Inflammatory macrophage (primary cell): ENCODE data around the gene C4B.
A peak's percentile ranks its signal among the peaks of the same experiment; 100 is the strongest.
"Not testable (repeated sequence)": the region's sequence is repeated elsewhere in the genome, so short reads cannot be mapped to it uniquely, and the experiment has no call there.

Experiments
- DNase-seq, 2 donors: peaks; one replicate each; pipeline ENCODE4 v3.0.0-alpha.2; 2020 to 2022

Gene C4B

DNA sequence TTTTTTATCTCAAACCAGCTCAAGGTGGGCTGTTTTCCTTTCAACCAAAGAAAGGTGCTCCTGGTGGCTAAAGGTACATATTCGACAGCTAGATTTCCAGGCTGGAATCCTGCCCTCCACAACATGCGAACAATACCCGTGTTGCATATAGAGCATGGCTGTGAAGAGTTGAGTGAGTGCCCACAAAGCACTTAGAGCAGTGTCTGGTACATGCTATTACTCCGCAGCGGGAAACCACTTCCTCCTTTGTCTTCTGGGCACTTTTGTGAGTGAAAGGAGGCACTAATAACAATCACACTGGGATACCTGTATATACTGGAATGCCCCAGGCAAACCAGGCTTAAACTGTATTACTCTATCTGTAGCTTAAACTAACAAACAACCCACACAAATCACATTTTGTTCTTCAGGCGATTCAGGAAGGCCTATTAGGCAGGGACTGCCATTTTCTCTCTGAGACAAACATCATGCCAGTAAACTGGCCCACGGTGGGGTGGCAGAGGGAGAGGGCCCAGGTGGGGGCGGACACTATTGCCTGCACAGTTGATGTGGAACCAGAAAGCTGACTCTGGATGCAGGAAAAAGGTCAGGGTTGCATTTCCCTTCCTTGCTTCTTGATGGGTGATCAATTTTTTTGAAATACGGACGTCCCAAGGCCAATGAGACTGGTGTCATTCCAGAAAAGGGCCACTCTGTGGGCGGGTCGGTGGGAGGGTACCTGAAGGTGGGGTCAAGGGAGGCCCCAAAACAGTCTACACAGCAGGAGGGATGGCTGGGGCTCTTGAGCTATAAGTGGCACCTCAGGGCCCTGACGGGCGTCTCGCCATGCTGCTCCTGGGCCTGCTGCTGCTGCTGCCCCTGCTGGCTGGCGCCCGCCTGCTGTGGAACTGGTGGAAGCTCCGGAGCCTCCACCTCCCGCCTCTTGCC is 23.3 kb downstream of the C4B start, which contains the start of gene CYP21A2:
CYP21A2 (plus strand) TSS at position 818 of the 927 bp plus-strand sequence; CDS start at position 826, 8 bp downstream.
- DNase-seq: not testable (repeated sequence)

DNA sequence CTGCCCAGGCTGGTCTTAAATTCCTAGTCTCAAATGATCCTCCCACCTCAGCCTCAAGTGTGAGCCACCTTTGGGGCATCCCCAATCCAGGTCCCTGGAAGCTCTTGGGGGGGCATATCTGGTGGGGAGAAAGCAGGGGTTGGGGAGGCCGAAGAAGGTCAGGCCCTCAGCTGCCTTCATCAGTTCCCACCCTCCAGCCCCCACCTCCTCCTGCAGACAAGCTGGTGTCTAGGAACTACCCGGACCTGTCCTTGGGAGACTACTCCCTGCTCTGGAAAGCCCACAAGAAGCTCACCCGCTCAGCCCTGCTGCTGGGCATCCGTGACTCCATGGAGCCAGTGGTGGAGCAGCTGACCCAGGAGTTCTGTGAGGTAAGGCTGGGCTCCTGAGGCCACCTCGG is 24.3 kb downstream of the C4B start:
- DNase-seq: not testable (repeated sequence)

DNA sequence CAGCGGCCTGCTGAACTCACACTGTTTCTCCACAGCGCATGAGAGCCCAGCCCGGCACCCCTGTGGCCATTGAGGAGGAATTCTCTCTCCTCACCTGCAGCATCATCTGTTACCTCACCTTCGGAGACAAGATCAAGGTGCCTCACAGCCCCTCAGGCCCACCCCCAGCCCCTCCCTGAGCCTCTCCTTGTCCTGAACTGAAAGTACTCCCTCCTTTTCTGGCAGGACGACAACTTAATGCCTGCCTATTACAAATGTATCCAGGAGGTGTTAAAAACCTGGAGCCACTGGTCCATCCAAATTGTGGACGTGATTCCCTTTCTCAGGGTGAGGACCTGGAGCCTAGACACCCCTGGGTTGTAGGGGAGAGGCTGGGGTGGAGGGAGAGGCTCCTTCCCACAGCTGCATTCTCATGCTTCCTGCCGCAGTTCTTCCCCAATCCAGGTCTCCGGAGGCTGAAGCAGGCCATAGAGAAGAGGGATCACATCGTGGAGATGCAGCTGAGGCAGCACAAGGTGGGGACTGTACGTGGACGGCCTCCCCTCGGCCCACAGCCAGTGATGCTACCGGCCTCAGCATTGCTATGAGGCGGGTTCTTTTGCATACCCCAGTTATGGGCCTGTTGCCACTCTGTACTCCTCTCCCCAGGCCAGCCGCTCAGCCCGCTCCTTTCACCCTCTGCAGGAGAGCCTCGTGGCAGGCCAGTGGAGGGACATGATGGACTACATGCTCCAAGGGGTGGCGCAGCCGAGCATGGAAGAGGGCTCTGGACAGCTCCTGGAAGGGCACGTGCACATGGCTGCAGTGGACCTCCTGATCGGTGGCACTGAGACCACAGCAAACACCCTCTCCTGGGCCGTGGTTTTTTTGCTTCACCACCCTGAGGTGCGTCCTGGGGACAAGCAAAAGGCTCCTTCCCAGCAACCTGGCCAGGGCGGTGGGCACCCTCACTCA is 25.0 kb downstream of the C4B start:
- DNase-seq: not testable (repeated sequence)

DNA sequence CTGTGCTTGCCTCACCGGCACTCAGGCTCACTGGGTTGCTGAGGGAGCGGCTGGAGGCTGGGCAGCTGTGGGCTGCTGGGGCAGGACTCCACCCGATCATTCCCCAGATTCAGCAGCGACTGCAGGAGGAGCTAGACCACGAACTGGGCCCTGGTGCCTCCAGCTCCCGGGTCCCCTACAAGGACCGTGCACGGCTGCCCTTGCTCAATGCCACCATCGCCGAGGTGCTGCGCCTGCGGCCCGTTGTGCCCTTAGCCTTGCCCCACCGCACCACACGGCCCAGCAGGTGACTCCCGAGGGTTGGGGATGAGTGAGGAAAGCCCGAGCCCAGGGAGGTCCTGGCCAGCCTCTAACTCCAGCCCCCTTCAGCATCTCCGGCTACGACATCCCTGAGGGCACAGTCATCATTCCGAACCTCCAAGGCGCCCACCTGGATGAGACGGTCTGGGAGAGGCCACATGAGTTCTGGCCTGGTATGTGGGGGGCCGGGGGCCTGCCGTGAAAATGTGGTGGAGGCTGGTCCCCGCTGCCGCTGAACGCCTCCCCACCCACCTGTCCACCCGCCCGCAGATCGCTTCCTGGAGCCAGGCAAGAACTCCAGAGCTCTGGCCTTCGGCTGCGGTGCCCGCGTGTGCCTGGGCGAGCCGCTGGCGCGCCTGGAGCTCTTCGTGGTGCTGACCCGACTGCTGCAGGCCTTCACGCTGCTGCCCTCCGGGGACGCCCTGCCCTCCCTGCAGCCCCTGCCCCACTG is 25.9 kb downstream of the C4B start:
- not testable (repeated sequence) for DNase-seq

DNA sequence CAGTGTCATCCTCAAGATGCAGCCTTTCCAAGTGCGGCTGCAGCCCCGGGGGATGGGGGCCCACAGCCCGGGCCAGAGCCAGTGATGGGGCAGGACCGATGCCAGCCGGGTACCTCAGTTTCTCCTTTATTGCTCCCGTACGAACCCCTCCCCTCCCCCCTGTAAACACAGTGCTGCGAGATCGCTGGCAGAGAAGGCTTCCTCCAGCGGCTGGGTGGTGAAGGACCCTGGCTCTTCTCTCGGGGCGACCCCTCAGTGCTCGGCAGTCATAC is 26.4 kb downstream of the C4B start:
- not testable (repeated sequence) for DNase-seq

DNA sequence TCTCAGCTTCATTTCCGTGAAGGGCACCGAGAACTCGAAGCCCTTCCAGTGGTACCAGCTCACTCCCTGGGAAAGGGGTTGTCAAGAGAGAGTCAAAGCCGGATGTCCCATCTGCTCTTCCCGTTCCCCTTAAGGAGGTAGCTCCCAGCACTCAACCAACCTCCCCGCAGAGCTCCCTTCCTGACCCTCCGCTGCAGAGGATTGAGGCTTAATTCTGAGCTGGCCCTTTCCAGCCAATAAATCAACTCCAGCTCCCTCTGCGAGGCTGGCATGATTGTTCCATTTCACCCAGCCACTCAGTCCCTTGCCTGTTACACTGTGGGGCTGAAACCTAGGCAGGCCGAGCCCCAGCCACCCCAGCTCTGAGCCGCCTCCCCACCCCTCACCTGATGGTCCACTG is 26.8 kb downstream of the C4B start:
- not testable (repeated sequence) for DNase-seq

DNA sequence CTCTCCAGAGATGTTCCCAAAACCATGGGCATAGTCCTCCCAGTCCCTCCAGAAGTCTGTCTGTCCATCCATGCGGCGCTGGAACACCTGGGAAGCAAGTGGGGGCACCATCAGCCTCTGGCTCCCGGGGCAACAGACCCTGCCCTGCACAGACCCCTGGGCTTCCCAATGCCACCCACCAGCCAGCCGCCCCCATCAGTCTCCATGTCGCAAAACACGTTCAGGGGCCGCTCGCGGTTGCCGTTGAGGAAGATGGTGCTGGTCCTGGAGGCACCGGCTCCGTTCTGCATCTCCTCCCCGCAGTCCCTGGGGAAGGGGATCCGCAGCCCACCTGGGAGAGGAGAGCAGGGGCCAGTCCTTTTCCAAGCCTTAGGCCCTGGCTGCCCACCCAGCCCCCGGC is 27.7 kb downstream of the C4B start:
- DNase-seq: not testable (repeated sequence)

DNA sequence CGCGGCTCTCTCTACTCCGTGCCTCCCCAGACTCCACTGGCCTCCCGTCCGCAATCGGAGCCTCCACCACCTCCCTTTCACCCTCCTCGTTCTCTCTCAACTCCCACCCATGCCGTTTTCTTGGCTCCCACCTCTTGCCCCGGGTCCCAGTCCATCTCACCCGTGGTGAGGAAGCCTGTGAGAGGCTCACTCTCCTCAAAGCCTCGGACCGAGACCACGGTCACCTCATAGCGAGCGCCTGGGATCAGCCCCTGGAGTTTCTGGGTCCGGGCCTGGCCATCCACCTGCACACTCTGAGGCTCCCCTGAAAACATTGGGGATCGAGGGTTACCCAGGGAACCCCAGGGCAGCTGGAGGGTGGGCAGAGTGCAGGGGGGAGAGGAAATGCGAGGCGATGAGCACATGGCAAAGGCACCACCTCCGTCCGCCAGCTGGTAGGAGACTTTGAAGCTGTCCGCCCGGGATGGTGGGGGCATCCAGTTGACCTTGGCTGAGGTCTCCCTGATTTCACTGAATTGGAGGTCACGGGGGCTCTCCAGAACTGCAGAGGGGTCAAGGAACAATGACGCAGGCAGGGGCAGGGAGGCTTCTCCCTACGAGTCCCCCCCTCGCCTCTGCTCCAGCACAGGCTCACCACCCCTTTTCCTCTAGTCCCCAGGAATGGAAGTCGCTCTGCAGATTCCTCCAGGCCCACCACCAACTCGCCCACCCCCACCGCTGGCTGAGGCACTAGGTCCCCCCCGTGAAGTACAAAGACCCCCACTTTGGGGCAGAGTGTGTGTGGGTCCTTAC is 29.2 kb downstream of the C4B start:
- not testable (repeated sequence) for DNase-seq

DNA sequence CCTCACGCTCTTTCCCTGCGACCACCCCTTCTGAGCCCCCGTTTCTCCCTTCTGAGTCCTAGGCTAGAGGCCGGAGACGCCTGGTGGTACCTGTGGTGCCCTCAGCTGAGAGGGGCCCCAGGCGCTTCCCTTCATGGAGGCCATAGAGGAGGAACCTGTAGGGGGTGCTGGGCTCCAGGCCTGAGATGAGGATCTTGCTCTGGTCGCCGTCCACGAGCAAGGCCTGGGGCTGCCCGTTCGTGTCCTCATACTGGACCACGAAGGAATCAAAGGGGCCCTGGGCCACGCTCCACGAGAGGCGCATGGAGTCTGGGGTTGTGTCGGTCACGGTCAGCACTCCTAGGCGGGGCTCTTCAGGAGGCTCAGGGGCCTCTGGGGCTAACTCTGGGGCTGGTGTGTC is 30.3 kb downstream of the C4B start:
- DNase-seq: not testable (repeated sequence)

DNA sequence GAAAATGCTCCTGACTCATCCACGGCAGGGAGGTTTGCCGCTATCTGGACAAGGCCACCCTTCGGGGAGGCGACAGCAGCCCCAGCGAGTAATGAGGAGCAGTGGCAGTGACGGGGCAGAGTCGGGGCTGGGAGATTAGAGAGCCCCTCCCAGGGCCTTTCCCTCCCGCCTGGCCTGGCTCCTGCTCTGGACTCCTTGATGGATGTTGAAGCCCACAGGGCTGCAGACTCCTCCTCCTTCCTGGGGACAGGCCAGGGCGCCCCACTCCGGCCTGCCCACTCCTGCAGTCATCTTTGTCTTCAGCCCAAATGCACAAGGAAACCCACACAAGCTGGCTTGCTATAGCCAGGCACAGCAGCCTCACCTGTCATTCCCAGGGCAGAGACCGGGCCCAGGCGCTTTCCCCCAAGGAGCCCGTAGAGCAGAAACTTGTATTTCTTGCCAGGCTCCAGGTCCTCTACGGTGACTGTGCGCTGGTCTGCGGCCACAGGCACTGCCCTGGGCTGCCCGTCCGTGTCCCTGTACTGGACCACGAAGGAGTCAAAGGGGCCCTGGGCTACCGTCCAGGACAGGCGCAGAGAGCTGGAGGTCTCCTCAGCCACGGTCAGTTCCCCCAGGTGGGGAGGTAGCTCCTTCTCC is 31.3 kb downstream of the C4B start:
- no peak for DNase-seq

DNA sequence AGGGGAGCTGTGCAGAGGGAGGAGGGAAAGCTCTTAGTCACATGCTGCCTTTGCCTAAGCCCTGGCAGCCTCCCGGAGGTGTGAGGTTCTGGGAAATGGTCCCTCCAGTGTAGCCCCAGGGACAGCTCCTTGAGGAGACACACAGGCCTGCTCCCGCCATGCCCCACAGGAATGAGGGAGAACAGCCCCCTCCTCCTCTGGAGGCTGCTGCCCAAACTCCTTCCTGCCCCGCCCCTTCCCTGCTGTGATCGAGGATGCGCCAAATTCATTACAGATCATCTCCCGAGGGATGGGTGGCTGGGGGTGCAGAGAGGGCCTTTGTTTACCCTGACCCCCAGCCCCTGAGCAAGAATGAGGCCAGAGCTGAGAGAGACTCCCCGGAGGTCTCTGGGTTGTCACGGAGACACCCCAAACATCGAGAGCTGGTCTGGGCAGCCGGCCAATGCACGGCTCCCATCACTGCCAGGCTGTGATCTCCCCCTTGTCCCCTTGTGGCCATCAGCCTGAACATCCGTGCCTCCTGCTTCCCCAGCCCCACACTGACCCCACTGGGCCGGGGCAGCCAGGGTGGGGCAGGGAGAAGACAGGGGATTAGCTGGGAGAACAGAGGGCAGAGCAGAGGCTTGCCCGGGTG is 32.0 kb downstream of the C4B start:
- no peak for DNase-seq

DNA sequence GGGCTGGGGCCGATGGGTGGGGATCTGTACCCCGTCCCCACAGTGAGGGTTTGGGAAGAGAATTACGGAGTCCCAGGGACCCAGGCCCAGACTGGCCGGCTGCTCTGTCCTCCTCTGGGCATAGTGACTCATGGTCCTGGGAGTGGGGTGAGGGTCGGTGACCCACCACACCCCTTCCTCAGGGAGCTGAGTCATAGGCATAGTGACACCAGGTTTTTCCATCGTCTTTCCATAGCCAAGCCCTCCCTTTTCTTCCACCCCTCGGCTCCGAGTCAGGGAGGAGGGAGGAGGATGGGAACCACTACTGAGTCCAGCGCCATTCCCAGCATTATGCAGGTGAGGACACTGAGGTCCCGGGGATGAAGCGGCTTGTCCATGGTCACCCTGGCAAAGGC is 32.5 kb downstream of the C4B start:
- no peak for DNase-seq

DNA sequence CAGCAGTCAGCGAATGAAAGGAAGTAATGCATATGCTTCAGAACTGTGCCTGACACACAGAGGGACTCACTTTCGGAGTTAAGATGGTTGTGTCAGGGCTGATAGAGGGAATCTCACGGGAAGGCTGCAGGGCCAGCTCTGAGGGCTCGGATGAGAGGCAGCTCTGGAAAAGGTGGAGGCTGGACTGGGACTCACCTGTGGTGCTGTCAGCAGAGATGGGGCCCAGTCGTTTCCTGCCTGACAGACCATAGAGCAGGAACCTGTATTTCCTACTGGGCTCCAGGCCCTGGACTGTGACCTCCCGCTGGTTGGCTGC is 32.9 kb downstream of the C4B start:
- no peak for DNase-seq

DNA sequence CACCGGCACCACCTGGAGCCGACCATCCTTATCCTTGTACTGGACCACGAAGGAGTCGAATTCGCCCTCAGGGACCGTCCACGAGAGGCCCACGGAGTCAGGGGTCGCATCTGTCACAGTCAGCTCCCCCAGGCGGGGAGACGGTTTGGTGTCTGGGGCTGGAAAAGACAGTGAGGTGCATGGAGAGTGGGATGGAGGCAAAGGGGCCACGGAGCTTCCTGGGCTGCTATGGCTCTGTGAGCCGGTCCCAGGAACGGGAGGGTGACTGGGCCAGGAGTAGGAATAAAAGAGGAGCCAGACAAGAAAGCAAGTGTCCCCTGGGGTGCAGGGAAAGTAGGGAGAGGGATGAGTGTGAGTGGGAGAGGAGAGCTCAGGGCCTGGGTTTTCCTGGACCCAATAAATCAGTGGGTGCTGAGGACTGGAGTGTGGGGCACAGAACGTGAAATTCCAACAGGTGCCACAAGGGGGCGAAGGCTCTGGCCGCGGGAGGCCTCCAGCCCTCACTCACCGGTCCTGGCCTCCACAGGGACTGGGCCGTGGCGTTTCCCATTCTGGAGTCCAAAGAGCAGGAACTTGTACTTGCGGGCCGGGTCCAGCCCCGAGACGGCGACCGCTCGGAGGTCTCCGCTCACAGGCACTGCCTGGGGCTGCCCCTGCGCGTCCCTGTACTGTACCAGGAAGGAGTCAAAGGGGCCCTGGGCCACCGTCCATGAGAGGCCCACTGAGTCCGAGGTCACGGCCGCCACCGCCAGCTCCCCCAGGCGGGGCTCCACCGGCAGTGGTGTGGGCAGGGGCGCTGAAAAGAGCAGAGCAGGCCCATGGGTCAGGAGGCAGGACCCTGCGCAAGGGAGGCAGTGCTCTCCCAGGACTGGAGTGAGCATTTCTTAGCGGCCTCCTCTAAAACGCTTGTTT is 33.5 kb downstream of the C4B start:
- DNase-seq: peak; percentile 51 to 54

DNA sequence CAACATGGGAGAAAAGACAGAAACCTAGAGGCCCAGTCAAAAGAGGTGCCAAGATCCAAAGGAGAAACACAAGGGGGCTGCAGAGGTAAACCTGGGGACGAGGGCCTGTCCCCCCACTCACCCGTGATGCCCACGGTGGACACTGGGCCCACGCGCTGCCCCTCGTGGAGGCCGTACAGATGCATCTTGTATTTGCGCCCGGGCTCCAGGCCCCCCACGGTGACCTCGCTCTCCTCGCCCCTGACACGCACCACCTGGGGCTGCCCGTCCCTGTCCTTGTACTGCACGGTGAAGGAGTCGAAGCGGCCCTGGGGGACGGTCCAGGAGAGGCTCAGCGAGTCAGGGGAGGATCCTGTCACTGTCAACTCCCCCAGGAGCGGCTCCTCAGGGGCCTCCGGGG is 34.6 kb downstream of the C4B start:
- DNase-seq: not testable (repeated sequence)

DNA sequence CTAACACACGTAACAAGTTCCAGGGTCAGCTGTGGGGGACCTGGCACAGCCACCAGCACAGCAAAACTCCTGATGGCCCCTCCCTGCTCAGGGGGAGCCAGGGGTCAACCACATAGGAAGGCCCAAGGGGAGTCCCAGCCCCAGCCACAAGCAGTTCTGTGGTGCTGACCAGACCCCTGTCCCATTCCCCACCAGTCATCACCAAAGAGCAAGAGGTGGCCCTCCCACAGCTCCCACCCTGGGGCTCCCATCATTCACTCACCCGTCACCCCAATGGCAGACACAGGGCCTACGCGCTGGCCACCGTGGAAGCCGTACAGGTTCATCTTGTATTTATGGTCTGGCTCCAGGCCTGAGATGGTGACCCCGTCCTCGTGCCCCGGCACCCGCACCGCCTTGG is 35.1 kb downstream of the C4B start:
- DNase-seq: not testable (repeated sequence)

DNA sequence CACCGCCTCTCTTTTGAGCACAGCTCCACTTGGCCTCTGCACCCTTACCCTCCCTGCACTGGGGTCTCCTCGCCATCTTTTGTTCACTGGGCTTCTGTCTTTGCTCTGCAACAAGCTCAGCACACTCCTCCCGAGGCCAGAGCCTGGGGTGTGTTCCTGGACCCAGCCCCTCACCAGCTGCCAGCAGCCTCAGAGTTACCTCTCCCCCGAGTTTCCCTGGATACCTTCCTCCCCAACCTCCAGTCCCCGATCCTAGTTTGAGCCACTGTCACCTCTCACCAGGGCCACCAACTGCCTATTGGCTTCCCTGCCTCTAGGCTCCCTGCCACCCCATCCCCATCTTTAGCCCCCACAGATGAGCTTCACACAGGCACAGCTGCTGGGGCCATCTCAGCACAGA is 36.0 kb downstream of the C4B start:
- no peak for DNase-seq

DNA sequence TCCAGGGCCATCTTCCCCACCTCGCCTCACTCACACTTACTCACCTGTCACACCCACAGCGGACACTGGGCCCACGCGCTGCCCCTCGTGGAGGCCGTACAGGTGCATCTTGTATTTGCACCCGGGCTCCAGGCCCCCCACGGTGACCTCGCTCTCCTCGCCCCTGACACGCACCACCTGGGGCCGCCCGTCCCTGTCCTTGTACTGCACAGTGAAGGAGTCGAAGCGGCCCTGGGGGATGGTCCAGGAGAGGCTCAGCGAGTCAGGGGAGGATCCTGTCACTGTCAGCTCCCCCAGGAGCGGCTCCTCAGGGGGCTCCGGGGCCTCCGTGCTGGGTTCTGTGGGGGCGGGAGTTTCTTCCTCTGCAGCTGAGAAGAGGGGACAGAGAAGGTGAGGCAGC is 38.0 kb downstream of the C4B start:
- not testable (repeated sequence) for DNase-seq

DNA sequence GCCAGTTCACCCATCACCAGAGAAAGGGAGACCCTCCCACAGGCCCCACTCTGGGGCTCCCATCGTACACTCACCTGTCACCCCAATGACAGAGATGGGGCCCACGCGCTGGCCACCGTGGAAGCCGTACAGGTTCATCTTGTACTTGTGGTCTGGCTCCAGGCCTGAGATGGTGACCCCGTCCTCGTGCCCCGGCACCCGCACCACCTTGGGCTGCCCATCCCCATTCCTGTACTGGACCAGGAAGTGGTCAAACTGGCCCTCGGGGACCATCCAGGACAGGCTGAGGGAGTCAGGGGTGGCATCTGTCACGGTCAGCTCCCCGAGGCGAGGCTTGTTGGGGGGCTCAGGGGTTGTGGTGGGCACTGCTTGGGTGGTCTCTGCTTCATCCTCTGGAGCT is 38.7 kb downstream of the C4B start:
- DNase-seq: not testable (repeated sequence)

DNA sequence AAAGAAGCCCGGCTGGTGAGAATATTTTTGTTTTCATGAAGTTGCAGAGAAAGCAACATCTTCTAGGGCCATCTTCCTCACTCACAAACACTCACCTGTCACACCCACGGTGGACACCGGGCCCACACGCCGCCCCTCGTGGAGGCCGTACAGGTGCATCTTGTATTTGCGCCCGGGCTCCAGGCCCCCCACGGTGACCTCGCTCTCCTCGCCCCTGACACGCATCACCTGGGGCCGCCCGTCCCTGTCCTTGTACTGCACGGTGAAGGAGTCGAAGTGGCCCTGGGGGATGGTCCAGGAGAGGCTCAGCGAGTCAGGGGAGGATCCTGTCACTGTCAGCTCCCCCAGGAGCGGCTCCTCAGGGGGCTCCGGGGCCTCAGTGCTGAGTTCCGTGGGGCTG is 41.2 kb downstream of the C4B start:
- DNase-seq: not testable (repeated sequence)
